ENCODE measurements around the gene PIM2.
A peak's percentile ranks its signal among the peaks of the same experiment; 100 is the strongest.
"Not testable (repeated sequence)": the region's sequence is repeated elsewhere in the genome, so short reads cannot be mapped to it uniquely, and the experiment has no call there.

PIM2 gene

GRCh38 chrX:48894891-48895290 lies 23.9 kb downstream of the PIM2 start:
- no peak for DNase-seq (ENCODE audit: low spot score)
- in situ Hi-C loops (cut with MboI; ENCODE audit: low pct_unique_long_range_greater_than_20kb, low sequenced_read_pairs, unreplicated experiment): no loop called here

GRCh38 chrX:48893556-48894348 lies 25.1 kb downstream of the PIM2 start:
- DNase-seq (ENCODE audit: low spot score): no peak
- TF ChIP-seq CTCF (IDR thresholded peaks at IDR 0.05; ENCODE audit: extremely low read depth, insufficient read depth, missing control alignments): no peak
- in situ Hi-C loops (cut with MboI; ENCODE audit: low pct_unique_long_range_greater_than_20kb, low sequenced_read_pairs, unreplicated experiment): no loop called here

More at GRCh38 chrX:48894891-48895290, 23.9 kb downstream of the PIM2 start:
- TF ChIP-seq CTCF (IDR thresholded peaks at IDR 0.05; ENCODE audit: extremely low read depth, insufficient read depth, missing control alignments): no peak

GRCh38 chrX:48892896-48893295 lies 25.9 kb downstream of the PIM2 start:
- no peak for TF ChIP-seq CTCF (IDR thresholded peaks at IDR 0.05; ENCODE audit: extremely low read depth, insufficient read depth, missing control alignments)

GRCh38 chrX:48891402-48892288 lies 27.2 kb downstream of the PIM2 start:
- peak; percentile 72 for DNase-seq (ENCODE audit: low spot score)
- TF ChIP-seq CTCF (IDR thresholded peaks at IDR 0.05; ENCODE audit: extremely low read depth, insufficient read depth, missing control alignments): peak; percentile 54
- in situ Hi-C loops (cut with MboI; ENCODE audit: low pct_unique_long_range_greater_than_20kb, low sequenced_read_pairs, unreplicated experiment): no loop called here

More at GRCh38 chrX:48892896-48893295, 25.9 kb downstream of the PIM2 start:
- in situ Hi-C loops (cut with MboI; ENCODE audit: low pct_unique_long_range_greater_than_20kb, low sequenced_read_pairs, unreplicated experiment): no loop called here
- no peak for DNase-seq (ENCODE audit: low spot score)

- TF ChIP-seq CTCF (IDR thresholded peaks at IDR 0.05; ENCODE audit: extremely low read depth, insufficient read depth, missing control alignments): no peak
- in situ Hi-C loops (cut with MboI; ENCODE audit: low pct_unique_long_range_greater_than_20kb, low sequenced_read_pairs, unreplicated experiment): no loop called here
- DNase-seq (ENCODE audit: low spot score): no peak
Measured at GRCh38 chrX:48890934-48891401, 27.9 kb downstream of the PIM2 start.

GRCh38 chrX:48890296-48890925 lies 28.4 kb downstream of the PIM2 start:
- DNase-seq (ENCODE audit: low spot score): no peak
- in situ Hi-C loops (cut with MboI; ENCODE audit: low pct_unique_long_range_greater_than_20kb, low sequenced_read_pairs, unreplicated experiment): no loop called here
- TF ChIP-seq CTCF (IDR thresholded peaks at IDR 0.05; ENCODE audit: extremely low read depth, insufficient read depth, missing control alignments): no peak

- in situ Hi-C loops (cut with MboI; ENCODE audit: low pct_unique_long_range_greater_than_20kb, low sequenced_read_pairs, unreplicated experiment); DNase-seq (ENCODE audit: low spot score): not testable (repeated sequence)
Measured at GRCh38 chrX:48886586-48886985, 32.2 kb downstream of the PIM2 start.

All from GM13977 (cell line).